Mucosa of descending colon (tissue), 3 donors: ENCODE data around the gene CACNA1F. TPM values are rescaled to one million over a fixed set of nuclear protein-coding genes. Genes with fewer than 3 reads are reported as not detected.

ENCODE experiments used
- ATAC-seq: fragments of 200-7000 bp; cut with Tn5 transposase; one replicate; pipeline ENCODE4 v1.9.1; 2020; ENCODE audit warnings: mild to moderate bottlenecking, moderate library complexity
- DNase-seq, 3 donors: peaks; one replicate each; pipeline ENCODE4 v3.0.0-alpha.2; 2020
- H3K36me3 ChIP-seq: fragments of 200-600 bp; one replicate; pipeline ENCODE4 v1.8.0; 2021; ENCODE audit warnings: low read depth, mild to moderate bottlenecking
- H3K4me1 ChIP-seq: fragments of 200-600 bp; one replicate; pipeline ENCODE4 v1.8.0; 2021; ENCODE audit warnings: low read depth, mild to moderate bottlenecking
- H3K4me3 ChIP-seq: fragments of 200-600 bp; one replicate; pipeline ENCODE4 v1.8.0; 2021; ENCODE audit warnings: mild to moderate bottlenecking
- H3K9me3 ChIP-seq: fragments of 200-600 bp; one replicate; pipeline ENCODE4 v1.8.0; 2021; ENCODE audit warnings: mild to moderate bottlenecking
- intact Hi-C, 2 donors: fragments of 100-400 bp; cut with DNase I in 1 of 2; cut with micrococcal nuclease in 1 of 2; formaldehyde crosslinking; loops; one replicate each; pipeline versions ENCODE4 v1.11.0 to v1.11.1; 2022; cut with DNase I, micrococcal nuclease
- total RNA-seq, 3 donors: library from RNA; stranded (reverse); fragmentation: NEBNext Ultra II Directional in 2 of 3; extraction: Animal tissue kit (Norgen Biotek cat#: 25700) in 2 of 3; gene quantifications; one replicate each; pipeline versions ENCODE4 v1.2.1 to v1.2.4, GENCODE V29; 2021 to 2023
- TF ChIP-seq, protein P1 (sequence below): fragments of 200-600 bp; IDR thresholded peaks from one replicate; pipeline ENCODE4 v1.8.0; 2022; ENCODE audit warnings: antibody characterized with exemption, mild to moderate bottlenecking
- donor health status: DM: no; HTN: no; CAD: no; lungs with moderate emphysema.
- donor health status: DM: no; HTN: no; CAD: no.
- donor health status: DM: no; HTN: yes; CAD: no.

Gene CACNA1F
- total RNA-seq, 3 donors from 2014 or later = 0.70 to 3.0 (median 1.7) TPM

DNA sequence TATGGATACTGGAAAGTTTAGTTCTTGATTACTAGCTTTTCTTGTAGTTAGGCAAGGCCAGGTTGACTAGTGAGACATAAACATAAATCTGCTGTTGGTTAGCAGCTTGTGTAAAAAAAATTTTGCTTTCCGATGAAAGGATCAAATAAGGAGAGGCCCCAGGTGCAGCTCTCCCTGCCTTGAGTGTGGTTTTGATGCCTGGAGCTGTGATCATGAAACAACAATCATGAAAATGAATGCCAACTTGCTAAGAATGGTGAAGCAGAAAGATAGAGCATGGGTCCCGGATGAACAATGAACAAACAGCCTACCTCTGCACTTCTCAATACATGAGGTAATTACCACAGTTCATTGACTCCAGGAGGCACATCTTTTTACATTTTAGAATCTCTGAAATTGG, 18.7 kb downstream of the CACNA1F start:
- no peak for ATAC-seq

GRCh38 chrX:49212861-49213260, 20.3 kb downstream of the CACNA1F start:
- H3K4me1 ChIP-seq = no peaks in the 10 kb centered on the region

More for the DNA sequence above, 18.7 kb downstream of the CACNA1F start:
- DNase-seq = no peak
- TF ChIP-seq, protein P1, sequence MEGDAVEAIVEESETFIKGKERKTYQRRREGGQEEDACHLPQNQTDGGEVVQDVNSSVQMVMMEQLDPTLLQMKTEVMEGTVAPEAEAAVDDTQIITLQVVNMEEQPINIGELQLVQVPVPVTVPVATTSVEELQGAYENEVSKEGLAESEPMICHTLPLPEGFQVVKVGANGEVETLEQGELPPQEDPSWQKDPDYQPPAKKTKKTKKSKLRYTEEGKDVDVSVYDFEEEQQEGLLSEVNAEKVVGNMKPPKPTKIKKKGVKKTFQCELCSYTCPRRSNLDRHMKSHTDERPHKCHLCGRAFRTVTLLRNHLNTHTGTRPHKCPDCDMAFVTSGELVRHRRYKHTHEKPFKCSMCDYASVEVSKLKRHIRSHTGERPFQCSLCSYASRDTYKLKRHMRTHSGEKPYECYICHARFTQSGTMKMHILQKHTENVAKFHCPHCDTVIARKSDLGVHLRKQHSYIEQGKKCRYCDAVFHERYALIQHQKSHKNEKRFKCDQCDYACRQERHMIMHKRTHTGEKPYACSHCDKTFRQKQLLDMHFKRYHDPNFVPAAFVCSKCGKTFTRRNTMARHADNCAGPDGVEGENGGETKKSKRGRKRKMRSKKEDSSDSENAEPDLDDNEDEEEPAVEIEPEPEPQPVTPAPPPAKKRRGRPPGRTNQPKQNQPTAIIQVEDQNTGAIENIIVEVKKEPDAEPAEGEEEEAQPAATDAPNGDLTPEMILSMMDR = no peak
- no peaks in the 10 kb centered on the region for H3K4me1 ChIP-seq
- no peaks in the 10 kb centered on the region for H3K36me3 ChIP-seq
- no peak overlapping the region for H3K4me3 ChIP-seq
- no peaks in the 10 kb centered on the region for H3K9me3 ChIP-seq
- intact Hi-C loops = no loop called here

GRCh38 chrX:49212209-49212608, 20.9 kb downstream of the CACNA1F start:
- intact Hi-C loops = no loop called here
- no peaks in the 10 kb centered on the region for H3K4me1 ChIP-seq
- no peak overlapping the region for H3K4me3 ChIP-seq
- no peak for ATAC-seq
- TF ChIP-seq, protein P1 = no peak
- no peak for DNase-seq
- no peaks in the 10 kb centered on the region for H3K9me3 ChIP-seq
- no peaks in the 10 kb centered on the region for H3K36me3 ChIP-seq

More at GRCh38 chrX:49212861-49213260, 20.3 kb downstream of the CACNA1F start:
- Histone ChIP-seq H3K36me3 (no peaks in the 10 kb centered on the region), H3K9me3 (no peaks in the 10 kb centered on the region), H3K4me3 (no peak overlapping the region)
- intact Hi-C loops = no loop called here
- TF ChIP-seq, protein P1 = no peak
- ATAC-seq (no peak), DNase-seq (no peak)

DNA sequence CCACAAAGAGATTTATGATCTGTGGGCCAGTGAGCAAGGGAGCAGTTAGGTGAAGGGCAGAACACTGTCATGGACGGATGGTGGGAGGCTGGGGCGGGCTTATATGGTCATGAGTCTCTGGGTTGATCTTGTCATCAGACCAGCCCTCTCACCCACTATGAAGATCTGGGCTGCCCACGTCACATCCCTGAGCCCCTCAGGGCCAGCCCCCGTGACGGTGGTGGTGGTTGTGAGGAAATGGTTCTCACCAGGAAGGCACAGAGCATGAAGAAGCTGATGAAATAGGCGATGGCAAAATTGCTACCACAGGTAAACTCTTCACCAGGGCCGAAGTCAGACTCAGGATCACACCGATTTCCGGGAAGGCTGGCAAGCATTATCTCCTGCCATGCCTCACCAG, 22.1 kb downstream of the CACNA1F start:
- intact Hi-C loops = no loop called here
- TF ChIP-seq, protein P1 = no peak
- Histone ChIP-seq H3K9me3 (no peaks in the 10 kb centered on the region), H3K36me3 (no peaks in the 10 kb centered on the region), H3K4me1 (no peaks in the 10 kb centered on the region), H3K4me3 (no peak overlapping the region)
- ATAC-seq = no peak
- no peak for DNase-seq

DNA sequence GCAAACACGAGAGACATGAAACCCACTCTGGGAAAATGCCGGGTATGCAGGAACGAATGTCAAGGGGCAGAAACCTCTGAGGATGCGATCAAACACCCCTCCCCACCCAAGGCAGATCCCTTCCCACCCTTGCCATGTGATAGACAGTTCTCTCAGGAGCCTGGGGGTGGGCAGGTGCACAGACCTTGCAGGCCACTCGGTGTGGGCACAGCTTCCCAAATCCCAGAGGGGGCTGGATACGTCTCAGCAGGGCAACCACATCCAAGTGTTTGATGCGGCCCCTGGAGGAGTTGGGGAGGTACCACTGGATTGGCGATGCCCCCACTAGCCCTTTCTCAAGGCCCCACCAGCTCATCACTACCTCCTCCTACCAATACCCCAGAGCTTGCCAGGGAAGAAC, 22.7 kb downstream of the CACNA1F start:
- TF ChIP-seq, protein P1 = no peak
- Histone ChIP-seq H3K36me3 (no peaks in the 10 kb centered on the region), H3K9me3 (no peaks in the 10 kb centered on the region), H3K4me3 (no peak overlapping the region), H3K4me1 (no peaks in the 10 kb centered on the region)
- DNase-seq = no peak
- intact Hi-C loops = no loop called here
- ATAC-seq = no peak
